ENCODE data around the gene RIPOR2.
A peak's percentile ranks its signal among the peaks of the same experiment; 100 is the strongest.

RIPOR2 gene

GRCh38 chr6:24778878-24779277 is 156.9 kb downstream of the RIPOR2 start:
- H3K4me3 ChIP-seq (ENCODE audit: low read depth, low read length) = no peak overlapping the region
- no peak for TF ChIP-seq CTCF (IDR thresholded peaks at IDR 0.05; ENCODE audit: borderline replicate concordance, insufficient read depth, low read depth, low read length)

DNA sequence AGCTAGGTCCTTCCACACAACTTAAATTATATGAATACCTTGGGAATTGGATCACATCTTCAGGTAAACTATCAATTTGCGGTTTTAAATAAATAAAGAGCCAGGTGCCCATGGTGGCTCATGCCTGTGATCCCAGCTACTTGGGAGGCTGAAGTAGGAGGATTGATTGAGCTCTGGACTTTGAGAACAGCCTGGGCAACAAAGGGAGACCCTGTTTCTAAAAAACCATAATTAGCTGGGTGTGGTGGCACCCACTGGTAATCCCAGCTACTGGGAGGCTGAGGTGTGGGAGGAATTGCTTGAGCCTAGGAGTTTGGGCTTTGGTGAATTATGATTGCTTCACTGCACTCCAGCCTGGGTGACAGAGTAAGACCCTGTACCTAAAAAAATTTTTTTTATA is 157.6 kb downstream of the RIPOR2 start:
- no peak for TF ChIP-seq CTCF (IDR thresholded peaks at IDR 0.05; ENCODE audit: borderline replicate concordance, insufficient read depth, low read depth, low read length)
- no peak overlapping the region for H3K4me3 ChIP-seq (ENCODE audit: low read depth, low read length)

GRCh38 chr6:24777227-24777626 is 158.5 kb downstream of the RIPOR2 start:
- TF ChIP-seq CTCF (IDR thresholded peaks at IDR 0.05; ENCODE audit: borderline replicate concordance, insufficient read depth, low read depth, low read length) = no peak
- no peak overlapping the region for H3K4me3 ChIP-seq (ENCODE audit: low read depth, low read length)

DNA sequence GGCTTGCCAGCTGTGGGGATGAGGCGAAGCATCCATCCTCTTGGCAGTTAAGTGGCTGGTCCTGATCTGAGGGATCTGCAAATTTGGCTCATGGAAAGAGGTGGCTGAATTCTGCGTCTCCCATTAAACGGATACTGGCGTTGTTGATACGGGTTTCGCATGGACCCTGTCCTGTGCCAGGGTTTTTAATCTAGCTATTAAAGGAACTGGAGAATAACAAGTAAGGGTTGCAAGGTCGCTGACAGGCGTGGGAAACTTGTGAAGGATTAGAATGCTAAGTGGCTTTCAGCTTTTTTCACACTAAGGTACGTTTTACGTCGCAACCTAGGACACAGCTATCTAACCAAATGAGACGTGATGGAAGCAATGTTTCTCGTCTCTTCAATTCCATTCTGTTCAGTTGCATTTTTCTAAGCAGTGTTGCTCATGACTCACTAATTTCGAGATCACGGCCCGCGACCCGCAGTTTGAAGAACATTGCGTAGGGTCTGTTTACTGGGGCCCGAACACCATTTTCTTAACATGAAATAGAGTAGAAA is 160.2 kb downstream of the RIPOR2 start:
- no peak for TF ChIP-seq CTCF (IDR thresholded peaks at IDR 0.05; ENCODE audit: borderline replicate concordance, insufficient read depth, low read depth, low read length)
- H3K4me3 ChIP-seq (ENCODE audit: low read depth, low read length) = peak overlapping the region; percentile 91

- peak within 1 kb of the TSS; percentile 91 for H3K4me3 ChIP-seq (ENCODE audit: low read depth, low read length)
- TF ChIP-seq CTCF (IDR thresholded peaks at IDR 0.05; ENCODE audit: borderline replicate concordance, insufficient read depth, low read depth, low read length) = no peak
These were observed 160.9 kb downstream of the RIPOR2 start, which contains the start of gene GMNN for GRCh38 chr6:24774696-24775519. Gene GMNN, plus strand, starts transcription at chr6:24774937. Its CDS starts 2,310 bp downstream, at chr6:24777247.

- TF ChIP-seq CTCF (IDR thresholded peaks at IDR 0.05; ENCODE audit: borderline replicate concordance, insufficient read depth, low read depth, low read length) = no peak
- no peak overlapping the region for H3K4me3 ChIP-seq (ENCODE audit: low read depth, low read length)
These were observed 167.4 kb downstream of the RIPOR2 start for GRCh38 chr6:24768361-24768760.

Measured in GM12875 (cell line).